Loucy (cell line): ENCODE measurements around the gene TENT4B.

Experiments used
- H2AFZ ChIP-seq: fragments of 200-600 bp; sonication (generic); 2 replicates; pipeline ENCODE4 v1.6.0; 2016; ENCODE audit warnings: antibody characterized with exemption, mild to moderate bottlenecking, low read length, moderate library complexity
- H3F3A ChIP-seq: fragments of 200-600 bp; 2 replicates; pipeline ENCODE4 v1.6.0; 2016; ENCODE audit warnings: antibody characterized with exemption, low read depth, mild to moderate bottlenecking
- H3K27me3 ChIP-seq: fragments of 200-600 bp; sonication (generic); 2 replicates; pipeline ENCODE4 v1.6.1; 2014; ENCODE audit warnings: low read length, mild to moderate bottlenecking; ENCODE audit not compliant: insufficient read depth, poor library complexity, severe bottlenecking
- H3K36me3 ChIP-seq: fragments of 200-600 bp; sonication (generic); 2 replicates; pipeline ENCODE4 v1.6.1; 2016; ENCODE audit warnings: low read length; ENCODE audit not compliant: insufficient read depth
- H3K4me1 ChIP-seq: fragments of 200-600 bp; sonication (generic); 2 replicates; pipeline ENCODE4 v1.5.1; 2014; ENCODE audit warnings: low read length, mild to moderate bottlenecking; ENCODE audit not compliant: insufficient read depth, poor library complexity, severe bottlenecking
- H3K4me2 ChIP-seq: fragments of 200-600 bp; sonication (generic); 2 replicates; pipeline ENCODE4 v1.6.0; 2014; ENCODE audit warnings: antibody characterized with exemption, low read length, low read depth, mild to moderate bottlenecking; ENCODE audit not compliant: poor library complexity, severe bottlenecking
- H3K4me3 ChIP-seq: fragments of 200-600 bp; sonication (generic); 2 replicates; pipeline ENCODE4 v1.5.1; 2014; ENCODE audit warnings: low read length, mild to moderate bottlenecking, mixed read lengths; ENCODE audit not compliant: poor library complexity, severe bottlenecking
- H3K79me2 ChIP-seq: fragments of 200-600 bp; sonication (generic); 2 replicates; pipeline ENCODE4 v1.6.1; 2014; ENCODE audit warnings: low read length; ENCODE audit not compliant: insufficient read depth
- H3K9ac ChIP-seq: fragments of 200-600 bp; sonication (generic); 2 replicates; pipeline ENCODE4 v1.6.0; 2014; ENCODE audit warnings: mild to moderate bottlenecking, low read depth, low read length, moderate library complexity; ENCODE audit not compliant: poor library complexity, severe bottlenecking
- H3K9me2 ChIP-seq: fragments of 200-600 bp; sonication (generic); replicated peaks from 2 replicates; pipeline ENCODE4 v1.6.1; 2016; ENCODE audit warnings: low read depth, low read length, mixed read lengths
- H3K9me3 ChIP-seq: fragments of 200-600 bp; sonication (generic); 2 replicates; pipeline ENCODE4 v1.6.1; 2014; ENCODE audit warnings: mild to moderate bottlenecking, antibody characterized with exemption, low read length, low read depth; ENCODE audit not compliant: insufficient read depth
- H4K20me1 ChIP-seq: fragments of 200-600 bp; sonication (generic); 2 replicates; pipeline ENCODE4 v1.6.0; 2014; ENCODE audit warnings: antibody characterized with exemption, low read length, mild to moderate bottlenecking; ENCODE audit not compliant: insufficient read depth, poor library complexity, severe bottlenecking
- CTCF ChIP-seq: fragments of 200-600 bp; sonication (generic); conservative IDR thresholded peaks from 2 replicates; pipeline ENCODE4 v1.5.1; 2014; ENCODE audit warnings: mild to moderate bottlenecking, antibody characterized with exemption, low read length
- EZH2phosphoT487 ChIP-seq: fragments of 200-600 bp; IDR thresholded peaks from 2 replicates; pipeline ENCODE4 v1.6.1; 2018; ENCODE audit warnings: antibody characterized with exemption, mild to moderate bottlenecking, moderate library complexity, borderline replicate concordance

The TENT4B gene

GRCh38 chr16:50204453-50205108 lies 51.5 kb downstream of the TENT4B start:
- Histone ChIP-seq H3K4me2 (no peak overlapping the region), H3K9me2 (no peaks in the 10 kb centered on the region), H3K4me1 (no peaks in the 10 kb centered on the region), H3F3A (no peaks in the 10 kb centered on the region), H3K4me3 (no peak overlapping the region), H3K9ac (no peak overlapping the region), H2AFZ (no peak overlapping the region), H3K9me3 (no peaks in the 10 kb centered on the region), H3K79me2 (peaks cover 11% of the 10 kb centered on the region), H3K27me3 (no peaks in the 10 kb centered on the region), H4K20me1 (no peaks in the 10 kb centered on the region), H3K36me3 (no peaks in the 10 kb centered on the region)
- TF ChIP-seq CTCF (no peak), EZH2phosphoT487 (no peak)

GRCh38 chr16:50207652-50208051 lies 54.5 kb downstream of the TENT4B start:
- Histone ChIP-seq H3K79me2 (peaks cover 6% of the 10 kb centered on the region), H3K9me3 (no peaks in the 10 kb centered on the region), H3F3A (no peaks in the 10 kb centered on the region), H2AFZ (no peak overlapping the region), H3K27me3 (no peaks in the 10 kb centered on the region), H3K9me2 (no peaks in the 10 kb centered on the region), H4K20me1 (no peaks in the 10 kb centered on the region), H3K4me1 (no peaks in the 10 kb centered on the region), H3K4me2 (no peak overlapping the region), H3K36me3 (peaks cover 12% of the 10 kb centered on the region; the same call in 1 of the 2 replicates), H3K9ac (no peak overlapping the region), H3K4me3 (no peak overlapping the region)
- TF ChIP-seq CTCF = no peak

GRCh38 chr16:50208460-50208931 lies 55.4 kb downstream of the TENT4B start:
- H3K4me3 ChIP-seq = no peak overlapping the region
- no peaks in the 10 kb centered on the region for H3F3A ChIP-seq
- no peak overlapping the region for H2AFZ ChIP-seq
- H3K27me3 ChIP-seq = no peaks in the 10 kb centered on the region
- H3K4me2 ChIP-seq = no peak overlapping the region
- H4K20me1 ChIP-seq = no peaks in the 10 kb centered on the region
- H3K9me3 ChIP-seq = no peaks in the 10 kb centered on the region
- TF ChIP-seq CTCF = no peak
- H3K36me3 ChIP-seq = peaks cover 19% of the 10 kb centered on the region; the same call in 1 of the 2 replicates
- no peak overlapping the region for H3K9ac ChIP-seq
- no peaks in the 10 kb centered on the region for H3K4me1 ChIP-seq
- H3K9me2 ChIP-seq = no peaks in the 10 kb centered on the region
- H3K79me2 ChIP-seq = peaks cover 3% of the 10 kb centered on the region
